ENCODE measurements around the gene RHOU.

GRCh38 chr1:228752258-228752657 is 17.0 kb downstream of the RHOU start:
- TF ChIP-seq ESRRA (CRISPR knock-in tag; IDR thresholded peaks at IDR 0.05; ENCODE audit: low read depth) = no peak
- no peak for TF ChIP-seq CTCF (CRISPR knock-in tag; IDR thresholded peaks at IDR 0.05)
- TF ChIP-seq MZF1 (CRISPR knock-in tag; IDR thresholded peaks at IDR 0.05; ENCODE audit: borderline replicate concordance) = no peak
- no peak for TF ChIP-seq BRD4 (CRISPR knock-in tag; IDR thresholded peaks at IDR 0.05)

Data from HepG2 (cell line).